CD14-positive monocyte (primary cell): ENCODE results near the gene GPC5. TPM values are rescaled to one million over a fixed set of nuclear protein-coding genes. Genes with fewer than 3 reads are reported as not detected.

Experiments
- DNase-seq, 3 donors: peaks; one replicate each; pipeline ENCODE4 v3.0.0-alpha.2; 2011 to 2022
- H2AFZ ChIP-seq: 2 replicates; pipeline ENCODE4 v1.6.0; 2012; ENCODE audit warnings: mild to moderate bottlenecking, low read depth, low read length, inconsistent platforms; ENCODE audit not compliant: insufficient read depth, poor library complexity, severe bottlenecking
- H3K27ac ChIP-seq, 2 donors: 1 replicate in 1 of 2; 2 replicates in 1 of 2; pipeline ENCODE4 v1.5.1; 2012 to 2013; ENCODE audit warnings: low read length in 2 of 2, control low read depth in 1 of 2, inconsistent platforms in 1 of 2, low read depth in 1 of 2, mild to moderate bottlenecking in 1 of 2
- H3K27me3 ChIP-seq, 2 donors: one replicate each; pipeline versions ENCODE4 v1.6.0 to v1.6.1; 2011 to 2013; ENCODE audit warnings: low read length in 2 of 2; ENCODE audit not compliant: control insufficient read depth in 2 of 2, insufficient read depth in 2 of 2
- H3K36me3 ChIP-seq, 2 donors: replicated peaks in 1 of 2; 1 replicate in 1 of 2; 2 replicates in 1 of 2; pipeline versions ENCODE4 v1.5.1 to v1.6.1; 2012 to 2013; ENCODE audit warnings: low read length in 2 of 2, control low read depth in 1 of 2, inconsistent platforms in 1 of 2, mild to moderate bottlenecking in 1 of 2; ENCODE audit not compliant: insufficient read depth in 2 of 2, control insufficient read depth in 1 of 2
- H3K4me1 ChIP-seq, 2 donors: 1 replicate in 1 of 2; 2 replicates in 1 of 2; pipeline versions ENCODE4 v1.5.1 to v1.6.1; 2012 to 2013; ENCODE audit warnings: low read length in 2 of 2, control low read depth in 1 of 2, inconsistent platforms in 1 of 2, mild to moderate bottlenecking in 1 of 2, moderate library complexity in 1 of 2; ENCODE audit not compliant: insufficient read depth in 2 of 2, control insufficient read depth in 1 of 2
- H3K4me2 ChIP-seq: replicated peaks from 2 replicates; pipeline ENCODE3; 2012; ENCODE audit warnings: low read length, moderate library complexity, mild to moderate bottlenecking; ENCODE audit not compliant: poor library complexity, severe bottlenecking; ENCODE audit errors: extremely low read depth
- H3K4me3 ChIP-seq, 3 experiments: fragments of 200-600 bp in 1 of 3; sonication (generic) in 1 of 3; replicated peaks in 1 of 3; 1 replicate in 2 of 3; 2 replicates in 1 of 3; pipeline ENCODE4 v1.5.1; 2011 to 2013; ENCODE audit warnings: low read length in 3 of 3, mild to moderate bottlenecking in 3 of 3, control low read depth in 2 of 3, low read depth in 2 of 3, inconsistent platforms in 1 of 3, moderate library complexity in 1 of 3
- H3K79me2 ChIP-seq: 2 replicates; pipeline ENCODE4 v1.6.0; 2012; ENCODE audit warnings: mild to moderate bottlenecking, control low read depth, inconsistent platforms, low read length, moderate library complexity; ENCODE audit not compliant: insufficient read depth
- H3K9ac ChIP-seq: 2 replicates; pipeline ENCODE4 v1.6.0; 2017; ENCODE audit warnings: low read length, mild to moderate bottlenecking; ENCODE audit not compliant: insufficient read depth, poor library complexity, severe bottlenecking
- H3K9me3 ChIP-seq, 2 donors: replicated peaks in 1 of 2; 1 replicate in 1 of 2; 2 replicates in 1 of 2; pipeline versions ENCODE4 v1.5.1 to v1.6.1; 2012 to 2013; ENCODE audit warnings: low read length in 2 of 2, control low read depth in 1 of 2; ENCODE audit not compliant: control insufficient read depth in 1 of 2, insufficient read depth in 1 of 2
- H4K20me1 ChIP-seq: 2 replicates; pipeline ENCODE4 v1.6.0; 2012; ENCODE audit warnings: mild to moderate bottlenecking, low read length, control low read depth, moderate library complexity; ENCODE audit not compliant: insufficient read depth
- H3K27ac Mint-ChIP-seq, 7 donors: one replicate each; pipeline ENCODE4 v1.8.0; 2020; ENCODE audit warnings: mild to moderate bottlenecking in 7 of 7, mixed read lengths in 7 of 7, moderate library complexity in 6 of 7, inconsistent platforms in 2 of 7
- H3K27me3 Mint-ChIP-seq, 3 donors: one replicate each; pipeline ENCODE4 v1.8.0; 2021 to 2022; ENCODE audit warnings: low read depth in 3 of 3, mild to moderate bottlenecking in 3 of 3, mixed read lengths in 3 of 3, moderate library complexity in 3 of 3, inconsistent platforms in 1 of 3
- H3K36me3 Mint-ChIP-seq, 2 donors: one replicate each; pipeline ENCODE4 v1.8.0; 2020; ENCODE audit warnings: mixed read lengths in 2 of 2, inconsistent platforms in 1 of 2, mild to moderate bottlenecking in 1 of 2
- H3K4me1 Mint-ChIP-seq: one replicate; pipeline ENCODE4 v1.8.0; 2020; ENCODE audit warnings: mild to moderate bottlenecking, mixed read lengths
- H3K4me3 Mint-ChIP-seq, 2 donors: one replicate each; pipeline ENCODE4 v1.8.0; 2020; ENCODE audit warnings: mild to moderate bottlenecking in 2 of 2, mixed read lengths in 2 of 2, moderate library complexity in 1 of 2
- H3K9me3 Mint-ChIP-seq, 7 donors: one replicate each; pipeline ENCODE4 v1.8.0; 2020 to 2022; ENCODE audit warnings: mixed read lengths in 7 of 7, mild to moderate bottlenecking in 6 of 7, moderate library complexity in 6 of 7, inconsistent platforms in 2 of 7
- WGBS: methylation state at CpG from one replicate; pipeline ENCODE4 v1.1.5; 2013; ENCODE audit warnings: missing lambda C conversion rate; ENCODE audit not compliant: insufficient coverage; 5-methylcytosine and 5-hydroxymethylcytosine counted together
- intact Hi-C, 2 donors: fragments of 100-400 bp; cut with micrococcal nuclease; formaldehyde crosslinking; loops; one replicate each; pipeline versions ENCODE4 v1.15.0 to v1.15.1; 2023
- polyA plus RNA-seq, 3 donors: library from polyadenylated mRNA; depleted of rRNA in 1 of 3; unstranded in 2 of 3; stranded (reverse) in 1 of 3; fragments of 300-500 nt in 2 of 3; fragments of >200 nt in 1 of 3; fragmentation: Illumina TruSeq in 2 of 3; gene quantifications; 1 replicate in 2 of 3; 2 replicates in 1 of 3; pipeline ENCODE4 v1.2.3, GENCODE V29; 2012 to 2021
- TF ChIP-seq, protein P1 (sequence below): fragments of 200-600 bp; IDR thresholded peaks from one replicate; pipeline ENCODE4 v1.8.0; 2022; ENCODE audit warnings: antibody characterized with exemption, mild to moderate bottlenecking

GPC5 gene
- polyA plus RNA-seq, 3 donors: not detected

DNA sequence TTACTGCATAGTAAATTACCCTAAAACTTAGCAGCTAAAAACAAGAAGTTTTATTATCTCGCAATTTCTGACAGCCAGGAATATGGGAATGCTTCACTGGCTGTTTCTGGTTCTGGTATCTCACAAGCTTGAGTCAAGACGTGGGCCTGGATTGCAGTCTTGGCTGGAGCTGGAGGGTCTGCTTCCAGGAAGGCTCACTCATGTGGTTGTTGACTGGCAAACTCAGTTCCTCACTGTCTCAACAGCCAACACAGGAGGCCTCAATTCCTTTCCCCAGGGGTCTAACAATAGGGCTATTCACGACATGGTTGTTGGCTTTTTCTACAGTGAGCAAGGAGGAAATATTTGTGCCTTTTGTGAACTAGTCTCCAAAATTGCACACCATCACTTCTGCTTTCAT is 146.3 kb downstream of the GPC5 start:
- peaks cover 0 to 7% of the 10 kb centered on the region in 2 donors for H3K4me1 ChIP-seq
- no peak overlapping the region for H3K27ac ChIP-seq
- no peaks in the 10 kb centered on the region for H3K27me3 Mint-ChIP-seq
- H3K4me1 Mint-ChIP-seq: peaks cover 11% of the 10 kb centered on the region
- H3K27me3 ChIP-seq: no peaks in the 10 kb centered on the region
- no CpG with 5 or more reads among the region's 3 CpGs for WGBS
- TF ChIP-seq, protein P1, sequence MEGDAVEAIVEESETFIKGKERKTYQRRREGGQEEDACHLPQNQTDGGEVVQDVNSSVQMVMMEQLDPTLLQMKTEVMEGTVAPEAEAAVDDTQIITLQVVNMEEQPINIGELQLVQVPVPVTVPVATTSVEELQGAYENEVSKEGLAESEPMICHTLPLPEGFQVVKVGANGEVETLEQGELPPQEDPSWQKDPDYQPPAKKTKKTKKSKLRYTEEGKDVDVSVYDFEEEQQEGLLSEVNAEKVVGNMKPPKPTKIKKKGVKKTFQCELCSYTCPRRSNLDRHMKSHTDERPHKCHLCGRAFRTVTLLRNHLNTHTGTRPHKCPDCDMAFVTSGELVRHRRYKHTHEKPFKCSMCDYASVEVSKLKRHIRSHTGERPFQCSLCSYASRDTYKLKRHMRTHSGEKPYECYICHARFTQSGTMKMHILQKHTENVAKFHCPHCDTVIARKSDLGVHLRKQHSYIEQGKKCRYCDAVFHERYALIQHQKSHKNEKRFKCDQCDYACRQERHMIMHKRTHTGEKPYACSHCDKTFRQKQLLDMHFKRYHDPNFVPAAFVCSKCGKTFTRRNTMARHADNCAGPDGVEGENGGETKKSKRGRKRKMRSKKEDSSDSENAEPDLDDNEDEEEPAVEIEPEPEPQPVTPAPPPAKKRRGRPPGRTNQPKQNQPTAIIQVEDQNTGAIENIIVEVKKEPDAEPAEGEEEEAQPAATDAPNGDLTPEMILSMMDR: no peak
- no peaks in the 10 kb centered on the region for H3K79me2 ChIP-seq
- H4K20me1 ChIP-seq: no peaks in the 10 kb centered on the region
- H3K4me3 Mint-ChIP-seq: no peak overlapping the region
- H2AFZ ChIP-seq: no peak overlapping the region
- DNase-seq: no peak
- H3K9ac ChIP-seq: no peak overlapping the region
- H3K36me3 Mint-ChIP-seq: no peaks in the 10 kb centered on the region
- no peaks in the 10 kb centered on the region for H3K36me3 ChIP-seq
- H3K9me3 ChIP-seq: no peaks in the 10 kb centered on the region
- no peak overlapping the region for H3K4me3 ChIP-seq
- intact Hi-C loops: no loop called here
- peak overlapping the region in 1 of 7 donors; percentile 38 for H3K27ac Mint-ChIP-seq
- peaks cover 0 to 4% (median 0%) of the 10 kb centered on the region in 7 donors for H3K9me3 Mint-ChIP-seq
- H3K4me2 ChIP-seq: no peak overlapping the region

DNA sequence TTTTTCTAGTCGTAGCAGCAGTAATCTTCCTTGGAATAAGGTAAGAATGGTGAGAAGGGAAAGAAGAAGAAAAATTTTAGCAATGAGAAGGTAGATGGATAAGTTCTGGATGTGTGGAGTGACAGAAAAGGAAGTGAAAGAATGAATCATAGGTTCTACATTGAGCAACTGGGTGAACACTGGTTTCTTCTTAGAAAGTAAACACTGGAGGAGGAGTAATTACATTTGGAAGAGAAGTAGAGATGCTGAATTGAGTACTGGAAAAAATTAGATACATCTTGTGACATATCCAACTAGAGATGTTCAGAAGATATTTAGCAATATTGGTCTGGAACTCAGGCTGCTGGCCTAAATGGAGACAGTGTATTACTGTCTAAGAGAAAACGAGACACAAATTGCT is 148.5 kb downstream of the GPC5 start:
- H3K27me3 Mint-ChIP-seq: no peaks in the 10 kb centered on the region
- no peak overlapping the region for H3K9ac ChIP-seq
- H3K27ac Mint-ChIP-seq: peak overlapping the region in 1 of 7 donors; percentile 15
- TF ChIP-seq, protein P1: no peak
- no peak overlapping the region for H2AFZ ChIP-seq
- H3K27me3 ChIP-seq: no peaks in the 10 kb centered on the region
- no peak overlapping the region for H3K27ac ChIP-seq
- peak in 2 of 3 donors; percentile 3 to 15 for DNase-seq
- H3K9me3 Mint-ChIP-seq: peaks cover 0 to 8% (median 3%) of the 10 kb centered on the region in 7 donors
- H3K4me3 ChIP-seq: no peak overlapping the region
- H3K79me2 ChIP-seq: no peaks in the 10 kb centered on the region
- WGBS: 78% methylated on average over 1 of the region's 2 CpGs
- H3K4me3 Mint-ChIP-seq: no peak overlapping the region
- peaks cover 0 to 7% of the 10 kb centered on the region in 2 donors for H3K4me1 ChIP-seq
- no peaks in the 10 kb centered on the region for H3K9me3 ChIP-seq
- no peaks in the 10 kb centered on the region for H3K36me3 ChIP-seq
- no peaks in the 10 kb centered on the region for H4K20me1 ChIP-seq
- no peak overlapping the region for H3K4me2 ChIP-seq
- peaks cover 11% of the 10 kb centered on the region for H3K4me1 Mint-ChIP-seq
- intact Hi-C loops: no loop called here
- H3K36me3 Mint-ChIP-seq: no peaks in the 10 kb centered on the region
